ENCODE measurements around the gene SCFD2. TPM values are rescaled to one million over a fixed set of nuclear protein-coding genes. Genes with fewer than 3 reads are reported as not detected.
"Not testable (repeated sequence)": the region's sequence is repeated elsewhere in the genome, so short reads cannot be mapped to it uniquely, and the experiment has no call there.

The SCFD2 gene
- total RNA-seq, 1 experiment from 2014 or later = 8.1 TPM

- H3K9me2 ChIP-seq (ENCODE audit: insufficient read depth) = no peaks in the 10 kb centered on the region
- no peaks in the 10 kb centered on the region for H3K36me3 ChIP-seq (ENCODE audit: low read depth)
- no peaks in the 10 kb centered on the region for H4K20me1 ChIP-seq (ENCODE audit: insufficient read depth)
- CTCF ChIA-PET = no interaction called here
- no peak for TF ChIP-seq EZH2 (IDR thresholded peaks at IDR 0.05; ENCODE audit: low read depth)
- H3K27me3 ChIP-seq (ENCODE audit: insufficient read depth, low read depth) = no peaks in the 10 kb centered on the region
- H3K79me2 ChIP-seq (ENCODE audit: low read depth) = no peaks in the 10 kb centered on the region
- no peak overlapping the region for H2AFZ ChIP-seq
- BruUV-seq (replicated peaks) = no TSS peak
- H3K4me3 ChIP-seq = no peak overlapping the region
- no peaks in the 10 kb centered on the region for H3K4me1 ChIP-seq (replicated peaks; ENCODE audit: insufficient read depth)
- H3K27ac ChIP-seq = no peak overlapping the region
- no peak overlapping the region for H3K4me2 ChIP-seq
- POLR2A ChIA-PET (ENCODE audit: unreplicated experiment) = no interaction called here
- no peak for DNase-seq
- H3F3A ChIP-seq (ENCODE audit: insufficient read depth, low read depth) = no peaks in the 10 kb centered on the region
- H3K9me3 ChIP-seq (ENCODE audit: insufficient read depth, low read depth) = no peaks in the 10 kb centered on the region
- intact Hi-C loops (cut with micrococcal nuclease; ENCODE audit: unreplicated experiment) = no loop called here
Measured at GRCh38 chr4:53267026-53267425, 98.8 kb downstream of the SCFD2 start.

- CTCF ChIA-PET; DNase-seq; H3K79me2 ChIP-seq (ENCODE audit: low read depth); H3K27ac ChIP-seq; POLR2A ChIA-PET (ENCODE audit: unreplicated experiment); H3K9me2 ChIP-seq (ENCODE audit: insufficient read depth); H3K4me1 ChIP-seq (replicated peaks; ENCODE audit: insufficient read depth); H2AFZ ChIP-seq; H4K20me1 ChIP-seq (ENCODE audit: insufficient read depth); H3K9me3 ChIP-seq (ENCODE audit: insufficient read depth, low read depth); H3F3A ChIP-seq (ENCODE audit: insufficient read depth, low read depth); H3K36me3 ChIP-seq (ENCODE audit: low read depth); H3K4me3 ChIP-seq; H3K27me3 ChIP-seq (ENCODE audit: insufficient read depth, low read depth); BruUV-seq (replicated peaks); intact Hi-C loops (cut with micrococcal nuclease; ENCODE audit: unreplicated experiment); H3K4me2 ChIP-seq: not testable (repeated sequence)
Measured at GRCh38 chr4:53255986-53256385, 109.9 kb downstream of the SCFD2 start.

GRCh38 chr4:53240573-53240972 is 125.3 kb downstream of the SCFD2 start:
- H3K4me1 ChIP-seq (replicated peaks; ENCODE audit: insufficient read depth) = no peaks in the 10 kb centered on the region
- BruUV-seq (replicated peaks) = no TSS peak
- no peaks in the 10 kb centered on the region for H3F3A ChIP-seq (ENCODE audit: insufficient read depth, low read depth)
- no peaks in the 10 kb centered on the region for H4K20me1 ChIP-seq (ENCODE audit: insufficient read depth)
- no peaks in the 10 kb centered on the region for H3K79me2 ChIP-seq (ENCODE audit: low read depth)
- H3K36me3 ChIP-seq (ENCODE audit: low read depth) = no peaks in the 10 kb centered on the region
- H3K9me2 ChIP-seq (ENCODE audit: insufficient read depth) = no peaks in the 10 kb centered on the region
- DNase-seq = no peak
- ChIA-PET CTCF (no interaction called here), POLR2A (ENCODE audit: unreplicated experiment) (no interaction called here)
- H3K4me2 ChIP-seq = no peak overlapping the region
- TF ChIP-seq CTCF (conservative IDR thresholded peaks at IDR 0.05) (no peak), EZH2 (IDR thresholded peaks at IDR 0.05; ENCODE audit: low read depth) (no peak)
- H3K27me3 ChIP-seq (ENCODE audit: insufficient read depth, low read depth) = no peaks in the 10 kb centered on the region
- H3K27ac ChIP-seq = no peak overlapping the region
- no peaks in the 10 kb centered on the region for H3K9me3 ChIP-seq (ENCODE audit: insufficient read depth, low read depth)
- no peak overlapping the region for H2AFZ ChIP-seq
- intact Hi-C loops (cut with micrococcal nuclease; ENCODE audit: unreplicated experiment) = no loop called here
- H3K4me3 ChIP-seq = no peak overlapping the region

GRCh38 chr4:53238352-53238751 is 127.5 kb downstream of the SCFD2 start:
- H3K4me2 ChIP-seq; H3K36me3 ChIP-seq (ENCODE audit: low read depth); H4K20me1 ChIP-seq (ENCODE audit: insufficient read depth); intact Hi-C loops (cut with micrococcal nuclease; ENCODE audit: unreplicated experiment); H3K27ac ChIP-seq; CTCF ChIA-PET; H3K9me2 ChIP-seq (ENCODE audit: insufficient read depth); H3K4me1 ChIP-seq (replicated peaks; ENCODE audit: insufficient read depth); POLR2A ChIA-PET (ENCODE audit: unreplicated experiment); H3K4me3 ChIP-seq; DNase-seq; H3K27me3 ChIP-seq (ENCODE audit: insufficient read depth, low read depth); H3F3A ChIP-seq (ENCODE audit: insufficient read depth, low read depth); H2AFZ ChIP-seq; BruUV-seq (replicated peaks); H3K9me3 ChIP-seq (ENCODE audit: insufficient read depth, low read depth); H3K79me2 ChIP-seq (ENCODE audit: low read depth): not testable (repeated sequence)

DNA sequence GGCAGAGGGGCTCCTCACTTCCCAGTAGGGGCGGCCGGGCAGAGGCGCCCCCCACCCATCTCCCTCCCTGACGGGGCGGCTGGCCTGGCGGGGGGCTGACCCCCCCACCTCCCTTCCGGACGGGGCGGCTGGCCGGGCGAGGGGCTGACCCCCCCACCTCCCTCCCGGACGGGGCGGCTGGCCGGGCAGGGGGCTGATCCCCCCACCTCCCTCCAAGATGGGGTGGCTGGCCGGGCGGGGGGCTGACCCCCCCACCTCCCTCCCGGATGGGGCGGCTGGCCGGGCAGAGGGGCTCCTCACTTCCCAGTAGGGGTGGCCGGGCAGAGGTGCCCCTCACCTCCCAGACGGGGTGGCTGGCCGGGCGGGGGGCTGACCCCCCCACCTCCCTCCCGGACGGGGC is 128.1 kb downstream of the SCFD2 start:
- H3K27ac ChIP-seq; H3K9me3 ChIP-seq (ENCODE audit: insufficient read depth, low read depth); DNase-seq; H3K4me2 ChIP-seq; H3K79me2 ChIP-seq (ENCODE audit: low read depth); H3K4me3 ChIP-seq; H2AFZ ChIP-seq; H4K20me1 ChIP-seq (ENCODE audit: insufficient read depth); H3F3A ChIP-seq (ENCODE audit: insufficient read depth, low read depth); H3K36me3 ChIP-seq (ENCODE audit: low read depth); H3K4me1 ChIP-seq (replicated peaks; ENCODE audit: insufficient read depth); BruUV-seq (replicated peaks); intact Hi-C loops (cut with micrococcal nuclease; ENCODE audit: unreplicated experiment); H3K27me3 ChIP-seq (ENCODE audit: insufficient read depth, low read depth); CTCF ChIA-PET; H3K9me2 ChIP-seq (ENCODE audit: insufficient read depth); POLR2A ChIA-PET (ENCODE audit: unreplicated experiment): not testable (repeated sequence)

- H3K27me3 ChIP-seq (ENCODE audit: insufficient read depth, low read depth); H3K27ac ChIP-seq; H3K4me2 ChIP-seq; H3K9me2 ChIP-seq (ENCODE audit: insufficient read depth); H3K4me3 ChIP-seq; H2AFZ ChIP-seq; H3K79me2 ChIP-seq (ENCODE audit: low read depth); CTCF ChIA-PET; H3K9me3 ChIP-seq (ENCODE audit: insufficient read depth, low read depth); H3F3A ChIP-seq (ENCODE audit: insufficient read depth, low read depth); H3K4me1 ChIP-seq (replicated peaks; ENCODE audit: insufficient read depth); BruUV-seq (replicated peaks); intact Hi-C loops (cut with micrococcal nuclease; ENCODE audit: unreplicated experiment); POLR2A ChIA-PET (ENCODE audit: unreplicated experiment); H4K20me1 ChIP-seq (ENCODE audit: insufficient read depth); DNase-seq; H3K36me3 ChIP-seq (ENCODE audit: low read depth): not testable (repeated sequence)
Measured at GRCh38 chr4:53236624-53237023, 129.2 kb downstream of the SCFD2 start.

All from PC-9 (cell line).